Endodermal cell (in vitro differentiated cells): Measurements from ENCODE around the gene SPNS2. TPM values are rescaled to one million over a fixed set of nuclear protein-coding genes. Genes with fewer than 3 reads are reported as not detected.

ENCODE experiments used
- DNase-seq: peaks from one replicate; pipeline ENCODE4 v3.0.0-alpha.2; 2017
- H3K27ac ChIP-seq: 2 replicates; pipeline ENCODE4 v1.5.1; 2013; ENCODE audit warnings: mild to moderate bottlenecking, low read depth, low read length, moderate library complexity
- H3K27me3 ChIP-seq: 2 replicates; pipeline ENCODE4 v1.6.1; 2013; ENCODE audit warnings: mild to moderate bottlenecking, low read length, moderate library complexity; ENCODE audit not compliant: insufficient read depth, control insufficient read depth, poor library complexity, severe bottlenecking
- H3K36me3 ChIP-seq: 2 replicates; pipeline ENCODE4 v1.7.0; 2013; ENCODE audit warnings: mild to moderate bottlenecking, low read length, moderate library complexity; ENCODE audit not compliant: control insufficient read depth, insufficient read depth
- H3K4me1 ChIP-seq: one replicate; pipeline ENCODE4 v1.7.0; 2013; ENCODE audit warnings: low read length; ENCODE audit not compliant: control insufficient read depth, insufficient read depth
- H3K4me3 ChIP-seq: 2 replicates; pipeline ENCODE4 v1.5.1; 2013; ENCODE audit warnings: mild to moderate bottlenecking, low read length, moderate library complexity
- H3K9ac ChIP-seq: 2 replicates; pipeline ENCODE4 v1.6.1; 2013; ENCODE audit warnings: mild to moderate bottlenecking, low read length, moderate library complexity; ENCODE audit not compliant: poor library complexity, severe bottlenecking; ENCODE audit errors: extremely low read depth
- H3K9me3 ChIP-seq: 2 replicates; pipeline ENCODE4 v1.6.1; 2013; ENCODE audit warnings: mild to moderate bottlenecking, low read length, moderate library complexity; ENCODE audit not compliant: control insufficient read depth
- H3K27ac Mint-ChIP-seq: 2 replicates; pipeline ENCODE4 v1.8.0; 2020; ENCODE audit warnings: mixed read lengths
- H3K27me3 Mint-ChIP-seq: 2 replicates; pipeline ENCODE4 v1.8.0; 2021; ENCODE audit warnings: mild to moderate bottlenecking, mixed read lengths; ENCODE audit not compliant: insufficient read depth
- H3K36me3 Mint-ChIP-seq: 2 replicates; pipeline ENCODE4 v1.8.0; 2020; ENCODE audit warnings: low read depth, mixed read lengths
- H3K4me1 Mint-ChIP-seq: 2 replicates; pipeline ENCODE4 v1.8.0; 2020; ENCODE audit warnings: mixed read lengths
- H3K4me3 Mint-ChIP-seq: 2 replicates; pipeline ENCODE4 v1.8.0; 2020; ENCODE audit warnings: mild to moderate bottlenecking, moderate library complexity, mixed read lengths
- H3K9me3 Mint-ChIP-seq: 2 replicates; pipeline ENCODE4 v1.8.0; 2020; ENCODE audit warnings: mild to moderate bottlenecking, mixed read lengths
- CTCF ChIP-seq: fragments of 200-600 bp; sonication (generic); conservative IDR thresholded peaks from 2 replicates; pipeline ENCODE4 v1.5.0; 2021; ENCODE audit warnings: antibody characterized with exemption, mild to moderate bottlenecking
- WGBS, 2 experiments: methylation state at CpG; one replicate each; pipeline versions ENCODE4 v1.1.5 to v1.1.7; 2013; ENCODE audit warnings: missing lambda C conversion rate in 2 of 2, mixed read lengths in 1 of 2; ENCODE audit not compliant: insufficient coverage in 1 of 2, insufficient read length in 1 of 2; 5-methylcytosine and 5-hydroxymethylcytosine counted together
- total RNA-seq, 2 donors: library from RNA; stranded (reverse); fragmentation: NEBNext Ultra II Directional in 1 of 2; extraction: Animal tissue kit (Norgen Biotek cat#: 25700) in 1 of 2; gene quantifications; 2 replicates in 1 of 2; 3 replicates in 1 of 2; pipeline ENCODE4 v1.2.1, GENCODE V29; 2021

Gene SPNS2
- total RNA-seq, 2 donors from 2014 or later: 0.09 TPM; not detected in 1

GRCh38 chr17:4502466-4503154 lies 3.9 kb downstream of the SPNS2 start:
- Histone ChIP-seq H3K4me1 (no peaks in the 10 kb centered on the region), H3K9ac (no peak overlapping the region), H3K4me3 (no peak overlapping the region), H3K9me3 (no peaks in the 10 kb centered on the region), H3K36me3 (no peaks in the 10 kb centered on the region), H3K27ac (no peak overlapping the region), H3K27me3 (peaks cover 37% of the 10 kb centered on the region)
- peaks cover 9% of the 10 kb centered on the region for H3K4me1 Mint-ChIP-seq
- H3K9me3 Mint-ChIP-seq: no peaks in the 10 kb centered on the region
- H3K27ac Mint-ChIP-seq: no peak overlapping the region
- no peak overlapping the region for H3K4me3 Mint-ChIP-seq
- no peak for TF ChIP-seq CTCF
- no peaks in the 10 kb centered on the region for H3K36me3 Mint-ChIP-seq
- 81 to 85% methylated on average over 8 to 18 of the region's 18 CpGs for WGBS, 2 experiments
- peaks cover 42% of the 10 kb centered on the region for H3K27me3 Mint-ChIP-seq
- peak; percentile 64 for DNase-seq

- H3K27me3 Mint-ChIP-seq: peaks cover 34% of the 10 kb centered on the region
- Histone ChIP-seq H3K9ac (no peak overlapping the region), H3K36me3 (no peaks in the 10 kb centered on the region), H3K9me3 (no peaks in the 10 kb centered on the region), H3K27ac (no peak overlapping the region), H3K4me3 (no peak overlapping the region), H3K4me1 (no peaks in the 10 kb centered on the region), H3K27me3 (peaks cover 29% of the 10 kb centered on the region)
- H3K36me3 Mint-ChIP-seq: no peaks in the 10 kb centered on the region
- WGBS, 2 experiments: 86 to 100% methylated on average over 2 to 4 of the region's 4 CpGs
- no peak for TF ChIP-seq CTCF
- no peaks in the 10 kb centered on the region for H3K9me3 Mint-ChIP-seq
- no peak overlapping the region for H3K4me3 Mint-ChIP-seq
- H3K4me1 Mint-ChIP-seq: peaks cover 9% of the 10 kb centered on the region
- DNase-seq: no peak
- no peak overlapping the region for H3K27ac Mint-ChIP-seq
These were observed 4.8 kb downstream of the SPNS2 start for GRCh38 chr17:4503283-4504025.

DNA sequence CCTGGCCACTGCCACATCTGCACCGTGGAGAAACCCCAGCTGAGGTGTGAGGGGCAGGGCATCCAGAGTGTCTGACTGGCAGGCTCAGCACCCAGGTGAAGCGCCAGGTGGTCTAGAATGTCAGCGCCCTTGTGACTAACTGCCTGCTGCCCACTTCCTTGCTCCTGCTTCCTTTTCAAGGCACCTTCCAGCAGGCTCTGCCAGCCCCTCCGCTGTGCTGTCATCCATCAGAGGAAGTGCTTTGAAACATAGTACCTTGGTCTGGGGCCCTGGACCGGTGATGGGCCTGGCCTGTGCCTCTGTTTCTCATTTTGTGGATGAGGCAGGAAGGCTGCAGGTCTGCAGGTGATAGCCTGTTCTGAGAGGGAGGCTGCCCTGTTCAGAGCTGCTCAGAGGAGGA lies 5.5 kb downstream of the SPNS2 start:
- H3K36me3 Mint-ChIP-seq: no peaks in the 10 kb centered on the region
- 83 to 93% methylated on average over 1 to 5 of the region's 5 CpGs for WGBS, 2 experiments
- Histone ChIP-seq H3K36me3 (no peaks in the 10 kb centered on the region), H3K9me3 (no peaks in the 10 kb centered on the region), H3K27me3 (peaks cover 26% of the 10 kb centered on the region), H3K9ac (no peak overlapping the region), H3K4me1 (no peaks in the 10 kb centered on the region), H3K4me3 (no peak overlapping the region), H3K27ac (no peak overlapping the region)
- peaks cover 34% of the 10 kb centered on the region for H3K27me3 Mint-ChIP-seq
- peaks cover 9% of the 10 kb centered on the region for H3K4me1 Mint-ChIP-seq
- no peak for TF ChIP-seq CTCF
- DNase-seq: no peak
- no peak overlapping the region for H3K27ac Mint-ChIP-seq
- no peaks in the 10 kb centered on the region for H3K9me3 Mint-ChIP-seq
- no peak overlapping the region for H3K4me3 Mint-ChIP-seq
